A549 (cell line): Measurements from ENCODE around the gene VWA8. TPM values are rescaled to one million over a fixed set of nuclear protein-coding genes. Genes with fewer than 3 reads are reported as not detected.

Experiments
- ATAC-seq, 2 experiments: fragments of 200-7000 bp in 1 of 2; fragments of >200 bp in 1 of 2; cut with Nextera tagmentation in 1 of 2; cut with Tn5 transposase in 1 of 2; 3 replicates each; pipeline versions ENCODE4 v1.8.0 to v1.9.1; 2018 to 2020; ENCODE audit warnings: mild to moderate bottlenecking in 1 of 2, moderate library complexity in 1 of 2
- CTCF ChIA-PET: fragments of 300-600 bp; sonication (Branson Sonifier 250); formaldehyde crosslinking; extraction: SDS; loops from one replicate; lab custom pipeline; 2021; ENCODE audit warnings: antibody characterized with exemption, inconsistent platforms; lab: Yijun Ruan, JAX
- POLR2A ChIA-PET: fragments of 350-600 bp; formaldehyde crosslinking; extraction: SDS; loops from one replicate; lab custom pipeline; 2021; ENCODE audit warnings: antibody characterized with exemption, inconsistent platforms; lab: Yijun Ruan, JAX
- DNase-seq, 2 experiments: peaks; one replicate each; pipeline versions ENCODE4 v3.0.0 to v3.0.0-alpha.2; 2011 to 2016; ENCODE audit warnings: low read depth in 1 of 2, low spot score in 1 of 2
- FAIRE-seq: peaks from 2 replicates; lab custom pipeline; 2011; peaks lifted over from hg19 to GRCh38; lab: Jason Lieb, UNC
- H3K27ac ChIP-seq, 2 experiments: fragments of >200 bp; sonication (Bioruptor Twin); formaldehyde crosslinking; 3 replicates each; pipeline ENCODE4 v1.5.1; 2016 to 2017
- H3K4me1 ChIP-seq: fragments of >200 bp; sonication (Bioruptor Twin); formaldehyde crosslinking; 3 replicates; pipeline ENCODE4 v1.6.1; 2016
- H3K4me2 ChIP-seq: fragments of >200 bp; sonication (Bioruptor Twin); formaldehyde crosslinking; 3 replicates; pipeline ENCODE4 v1.6.1; 2016
- H3K4me3 ChIP-seq: fragments of >200 bp; sonication (Bioruptor Twin); formaldehyde crosslinking; 3 replicates; pipeline ENCODE4 v1.5.1; 2016
- H3K9me3 ChIP-seq: fragments of >200 bp; sonication (Bioruptor Twin); formaldehyde crosslinking; 3 replicates; pipeline ENCODE4 v1.6.1; 2016
- CHD2 ChIP-seq: fragments of 150-350 bp; IDR thresholded peaks from 2 replicates; pipeline ENCODE4 v1.6.1; 2014; ENCODE audit warnings: low read length; ENCODE audit not compliant: partially characterized antibody
- FOSL2 ChIP-seq, 2 experiments: fragments of 450-650 bp in 1 of 2; fragments of >200 bp in 1 of 2; sonication (Bioruptor Twin) in 1 of 2; formaldehyde crosslinking; IDR thresholded peaks; 2 replicates each; pipeline versions ENCODE4 v1.5.0 to v1.6.1; 2016 to 2020; ENCODE audit warnings: mild to moderate bottlenecking in 1 of 2, moderate library complexity in 1 of 2
- GATA3 ChIP-seq: IDR thresholded peaks from 2 replicates; pipeline ENCODE4 v1.6.1; 2012; ENCODE audit warnings: borderline replicate concordance
- HEYL ChIP-seq: fragments of 250-450 bp; sonication (Bioruptor Pico); IDR thresholded peaks from 2 replicates; pipeline ENCODE4 v1.8.0; 2021; ENCODE audit warnings: mild to moderate bottlenecking, moderate library complexity
- HOXA7 ChIP-seq: fragments of 250-450 bp; sonication (Bioruptor Pico); IDR thresholded peaks from 2 replicates; pipeline ENCODE4 v1.5.0; 2020; ENCODE audit warnings: mild to moderate bottlenecking, moderate library complexity
- JUN ChIP-seq, 2 experiments: fragments of >200 bp; sonication (Bioruptor Twin); formaldehyde crosslinking; IDR thresholded peaks; 2 replicates in 1 of 2; 3 replicates in 1 of 2; pipeline ENCODE4 v1.6.1; 2016 to 2017
- MYC ChIP-seq: IDR thresholded peaks from 2 replicates; pipeline ENCODE4 v1.6.1; 2012; ENCODE audit warnings: mild to moderate bottlenecking, inconsistent platforms, low read length, improper control_type of control experiment, borderline replicate concordance
- PHF8 ChIP-seq: fragments of 200-600 bp; sonication (generic); IDR thresholded peaks from 2 replicates; pipeline ENCODE4 v1.6.1; 2016; ENCODE audit warnings: low read depth, mild to moderate bottlenecking, antibody characterized with exemption, moderate library complexity, borderline replicate concordance
- POLR2A ChIP-seq: IDR thresholded peaks from 2 replicates; pipeline ENCODE4 v1.6.1; 2012; ENCODE audit warnings: mild to moderate bottlenecking, low read length
- POLR2AphosphoS2 ChIP-seq: conservative IDR thresholded peaks from 2 replicates; pipeline ENCODE4 v1.6.1; 2012; ENCODE audit warnings: low read length, improper control_type of control experiment, inconsistent platforms
- RARB ChIP-seq: fragments of 250-450 bp; sonication (Bioruptor Pico); IDR thresholded peaks from 2 replicates; pipeline ENCODE4 v1.8.0; 2021; ENCODE audit warnings: mild to moderate bottlenecking, moderate library complexity
- RCOR1 ChIP-seq: fragments of 150-350 bp; IDR thresholded peaks from 2 replicates; pipeline ENCODE4 v1.6.1; 2014; ENCODE audit warnings: antibody characterized with exemption, low read length, low read depth
- RFX5 ChIP-seq: fragments of 450-650 bp; IDR thresholded peaks from 2 replicates; pipeline ENCODE4 v1.7.1; 2014; ENCODE audit warnings: antibody characterized with exemption, mild to moderate bottlenecking, moderate library complexity
- TFCP2L1 ChIP-seq: fragments of 250-450 bp; sonication (Bioruptor Pico); IDR thresholded peaks from 2 replicates; pipeline ENCODE4 v1.5.0; 2021; ENCODE audit warnings: mild to moderate bottlenecking
- TP53 ChIP-seq: fragments of 250-450 bp; sonication (Bioruptor Pico); IDR thresholded peaks from 2 replicates; pipeline ENCODE4 v1.5.0; 2021; ENCODE audit warnings: mild to moderate bottlenecking, moderate library complexity
- ZNF302 ChIP-seq: fragments of 250-450 bp; sonication (Bioruptor Pico); IDR thresholded peaks from 2 replicates; pipeline ENCODE4 v1.9.0; 2021; ENCODE audit warnings: inconsistent platforms, mild to moderate bottlenecking, moderate library complexity
- WGBS: methylation state at CpG from one replicate; pipeline ENCODE4 v1.1.6; 2017; ENCODE audit errors: missing lambda C conversion rate; 5-methylcytosine and 5-hydroxymethylcytosine counted together
- polyA plus RNA-seq, 4 experiments: library from polyadenylated mRNA; depleted of rRNA in 3 of 4; stranded (reverse); fragments of >200 nt; fragmentation: RNase III in 1 of 4; extraction: RNeasy Plus Mini Kit Qiagen cat#74134 plus additional on column Dnase treatment in 1 of 4; gene quantifications; 2 replicates in 3 of 4; 3 replicates in 1 of 4; pipeline ENCODE4 v1.2.3, GENCODE V29; 2011 to 2017
- TF ChIP-seq, protein P1 (sequence below): fragments of 250-450 bp; sonication (Bioruptor Pico); IDR thresholded peaks from 2 replicates; pipeline ENCODE4 v1.5.0; 2021; ENCODE audit warnings: mild to moderate bottlenecking, moderate library complexity, borderline replicate concordance
- TF ChIP-seq, protein P2 (sequence below): fragments of >200 bp; sonication (Bioruptor Twin); formaldehyde crosslinking; IDR thresholded peaks from 3 replicates; pipeline ENCODE4 v1.6.1; 2016
- TF ChIP-seq, protein P3 (sequence below): IDR thresholded peaks from 2 replicates; pipeline ENCODE4 v1.6.1; 2012

Gene VWA8
- polyA plus RNA-seq, 2 of the 4 experiments (the other 2 are of a cell fraction): 6.4 to 15.3 TPM

- no peak for ATAC-seq
- WGBS: 91% methylated on average over 3 of the region's 3 CpGs
- DNase-seq: no peak
- Histone ChIP-seq H3K4me1 (0 out of 3 replicates have a peak, but pooled peaks cover 4% of the 10 kb centered on the region), H3K9me3 (no peaks in the 10 kb centered on the region), H3K4me3 (no peak overlapping the region), H3K27ac (no peak overlapping the region), H3K4me2 (no peak overlapping the region)
- no peak for FAIRE-seq
- POLR2A ChIA-PET: no interaction called here
- no peak for TF ChIP-seq CHD2
- TF ChIP-seq, protein P1, sequence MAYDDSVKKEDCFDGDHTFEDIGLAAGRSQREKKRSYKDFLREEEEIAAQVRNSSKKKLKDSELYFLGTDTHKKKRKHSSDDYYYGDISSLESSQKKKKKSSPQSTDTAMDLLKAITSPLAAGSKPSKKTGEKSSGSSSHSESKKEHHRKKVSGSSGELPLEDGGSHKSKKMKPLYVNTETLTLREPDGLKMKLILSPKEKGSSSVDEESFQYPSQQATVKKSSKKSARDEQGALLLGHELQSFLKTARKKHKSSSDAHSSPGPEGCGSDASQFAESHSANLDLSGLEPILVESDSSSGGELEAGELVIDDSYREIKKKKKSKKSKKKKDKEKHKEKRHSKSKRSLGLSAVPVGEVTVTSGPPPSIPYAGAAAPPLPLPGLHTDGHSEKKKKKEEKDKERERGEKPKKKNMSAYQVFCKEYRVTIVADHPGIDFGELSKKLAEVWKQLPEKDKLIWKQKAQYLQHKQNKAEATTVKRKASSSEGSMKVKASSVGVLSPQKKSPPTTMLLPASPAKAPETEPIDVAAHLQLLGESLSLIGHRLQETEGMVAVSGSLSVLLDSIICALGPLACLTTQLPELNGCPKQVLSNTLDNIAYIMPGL (CRISPR knock-in tag): no peak
- no peak for TF ChIP-seq TP53 (CRISPR knock-in tag)
- CTCF ChIA-PET: no interaction called here
Observed at GRCh38 chr13:41816057-41816456, 144.9 kb downstream of the VWA8 start.

DNA sequence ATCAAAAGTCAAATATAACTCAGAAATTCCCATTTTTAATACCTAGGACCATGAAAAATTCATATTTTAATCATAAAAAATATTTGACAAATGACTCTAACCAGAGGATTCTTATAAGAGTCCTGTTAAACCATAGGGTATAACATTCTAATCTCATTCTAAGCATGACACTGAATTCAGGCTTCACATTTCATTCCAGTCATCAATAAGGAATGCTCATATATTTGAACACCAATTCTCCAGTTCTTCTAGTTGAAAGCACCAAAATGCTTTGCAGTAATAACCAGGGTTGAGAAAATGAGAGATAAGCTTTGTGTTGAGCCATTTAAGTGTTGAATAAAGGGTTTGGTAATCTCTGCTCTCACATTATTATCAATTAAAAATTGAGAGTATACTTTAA lies 147.5 kb downstream of the VWA8 start:
- TF ChIP-seq POLR2A: no peak
- TF ChIP-seq RFX5: no peak
- TF ChIP-seq RARB (CRISPR knock-in tag): no peak
- TF ChIP-seq HEYL (CRISPR knock-in tag): no peak
- TF ChIP-seq, protein P2, sequence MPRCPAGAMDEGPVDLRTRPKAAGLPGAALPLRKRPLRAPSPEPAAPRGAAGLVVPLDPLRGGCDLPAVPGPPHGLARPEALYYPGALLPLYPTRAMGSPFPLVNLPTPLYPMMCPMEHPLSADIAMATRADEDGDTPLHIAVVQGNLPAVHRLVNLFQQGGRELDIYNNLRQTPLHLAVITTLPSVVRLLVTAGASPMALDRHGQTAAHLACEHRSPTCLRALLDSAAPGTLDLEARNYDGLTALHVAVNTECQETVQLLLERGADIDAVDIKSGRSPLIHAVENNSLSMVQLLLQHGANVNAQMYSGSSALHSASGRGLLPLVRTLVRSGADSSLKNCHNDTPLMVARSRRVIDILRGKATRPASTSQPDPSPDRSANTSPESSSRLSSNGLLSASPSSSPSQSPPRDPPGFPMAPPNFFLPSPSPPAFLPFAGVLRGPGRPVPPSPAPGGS: no peak
- TF ChIP-seq, protein P3, sequence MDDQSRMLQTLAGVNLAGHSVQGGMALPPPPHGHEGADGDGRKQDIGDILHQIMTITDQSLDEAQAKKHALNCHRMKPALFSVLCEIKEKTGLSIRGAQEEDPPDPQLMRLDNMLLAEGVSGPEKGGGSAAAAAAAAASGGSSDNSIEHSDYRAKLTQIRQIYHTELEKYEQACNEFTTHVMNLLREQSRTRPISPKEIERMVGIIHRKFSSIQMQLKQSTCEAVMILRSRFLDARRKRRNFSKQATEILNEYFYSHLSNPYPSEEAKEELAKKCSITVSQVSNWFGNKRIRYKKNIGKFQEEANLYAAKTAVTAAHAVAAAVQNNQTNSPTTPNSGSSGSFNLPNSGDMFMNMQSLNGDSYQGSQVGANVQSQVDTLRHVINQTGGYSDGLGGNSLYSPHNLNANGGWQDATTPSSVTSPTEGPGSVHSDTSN: no peak
- TF ChIP-seq FOSL2 (IDR thresholded peaks at IDR 0.05): no peak
- no peak for TF ChIP-seq FOSL2 (CRISPR knock-in tag; IDR thresholded peaks at IDR 0.05)
- no peak for TF ChIP-seq RCOR1
- TF ChIP-seq PHF8: no peak
- no peak for TF ChIP-seq ZNF302 (CRISPR knock-in tag)
- no peak for TF ChIP-seq GATA3
- no peak for TF ChIP-seq HOXA7
- TF ChIP-seq MYC: no peak
- TF ChIP-seq, all 56 proteins: peak for 0
- Histone ChIP-seq H3K4me1 (0 out of 3 replicates have a peak, but pooled peaks cover 4% of the 10 kb centered on the region), H3K27ac (no peak overlapping the region), H3K9me3 (no peaks in the 10 kb centered on the region), H3K4me2 (no peak overlapping the region), H3K4me3 (no peak overlapping the region)
- ATAC-seq: no peak
- DNase-seq: no peak
- ChIA-PET POLR2A (no interaction called here), CTCF (no interaction called here)
- no peak for FAIRE-seq

GRCh38 chr13:41812851-41813250 lies 148.1 kb downstream of the VWA8 start:
- ChIA-PET POLR2A (no interaction called here), CTCF (no interaction called here)
- no peak overlapping the region for H3K4me3 ChIP-seq
- WGBS: 95% methylated on average over 2 of the region's 2 CpGs
- TF ChIP-seq CHD2 (no peak), HOXA7 (no peak), TFCP2L1 (CRISPR knock-in tag) (no peak), JUN (IDR thresholded peaks at IDR 0.05) (no peak), POLR2AphosphoS2 (no peak), TP53 (CRISPR knock-in tag) (no peak)
- no peak overlapping the region for H3K4me2 ChIP-seq
- DNase-seq: no peak
- no peak for ATAC-seq
- no peak overlapping the region for H3K27ac ChIP-seq
- 0 out of 3 replicates have a peak, but pooled peaks cover 4% of the 10 kb centered on the region for H3K4me1 ChIP-seq
- no peaks in the 10 kb centered on the region for H3K9me3 ChIP-seq
- no peak for FAIRE-seq
